ENCODE results near the gene STAU1. TPM values are rescaled to one million over a fixed set of nuclear protein-coding genes. Genes with fewer than 3 reads are reported as not detected.
A peak's percentile ranks its signal among the peaks of the same experiment; 100 is the strongest.
"Not testable (repeated sequence)": the region's sequence is repeated elsewhere in the genome, so short reads cannot be mapped to it uniquely, and the experiment has no call there.

The STAU1 gene
- polyA plus RNA-seq, 1 donor from 2014 or later, result 32.4 TPM

DNA sequence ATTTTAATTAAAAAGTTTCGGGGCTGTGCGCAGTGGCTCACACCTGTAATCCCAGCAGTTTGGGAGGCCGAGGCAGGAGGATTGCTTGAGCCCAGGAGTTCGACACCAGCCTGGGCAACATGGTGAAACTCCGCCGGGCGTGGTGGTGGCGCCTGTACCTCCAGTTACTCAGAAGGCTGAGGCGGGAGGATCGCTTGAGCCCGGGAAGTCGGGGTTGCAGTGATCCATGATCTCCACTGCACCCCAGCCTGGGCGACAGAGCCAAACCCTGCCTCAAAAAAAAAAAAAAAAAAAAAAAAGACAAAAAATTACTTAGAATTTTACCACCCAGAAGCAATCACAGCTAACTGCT lies 30.6 kb upstream of the STAU1 start:
- peak overlapping the region; percentile 84 to 97 (median 94) for H3K4me3 Mint-ChIP-seq
- H3K27me3 Mint-ChIP-seq, result not testable (repeated sequence)

DNA sequence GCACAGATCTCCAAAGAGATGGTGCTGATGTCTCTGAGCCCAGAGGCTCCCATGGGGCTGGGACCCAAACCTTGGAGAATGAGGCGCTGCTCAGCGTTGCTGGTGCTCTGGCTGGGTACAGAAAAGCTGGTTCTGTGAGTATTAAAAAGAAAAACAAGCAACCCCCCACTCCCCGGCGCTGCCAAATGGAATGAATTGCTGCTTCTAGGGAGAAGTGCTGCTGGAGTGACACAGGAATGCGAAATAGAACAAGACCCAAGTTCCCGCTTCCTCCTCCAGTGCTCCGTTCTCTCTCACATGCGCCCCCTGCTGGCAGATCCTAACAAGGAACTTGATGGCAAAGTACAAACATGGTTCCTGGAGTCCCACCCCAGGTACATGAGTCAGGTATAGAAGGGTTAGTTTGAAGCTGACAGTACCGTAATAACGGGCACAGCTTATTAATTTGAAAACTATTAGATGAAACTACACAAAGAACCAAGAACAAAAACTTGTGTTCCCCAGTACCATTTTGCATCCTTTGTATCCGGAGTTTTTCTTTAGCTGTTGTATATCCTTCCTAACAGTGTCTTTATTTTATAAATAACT lies 29.0 kb upstream of the STAU1 start:
- Mint-ChIP-seq H3K4me3 (peak overlapping the region in 3 of 4 donors; percentile 44 to 87 (median 71)), H3K4me1 (peaks cover 10 to 22% (median 14%) of the 10 kb centered on the region in 3 donors), H3K27me3 (peaks cover 1% of the 10 kb centered on the region), H3K36me3 (peaks cover 4% of the 10 kb centered on the region), H3K27ac (peak overlapping the region; percentile 46 to 84 (median 78)), H3K9me3 (no peaks in the 10 kb centered on the region)

More for the DNA sequence above, 30.6 kb upstream of the STAU1 start:
- not testable (repeated sequence) for H3K36me3 Mint-ChIP-seq, H3K9me3 Mint-ChIP-seq
- Mint-ChIP-seq H3K27ac (peak overlapping the region; percentile 82 to 98 (median 97)), H3K4me1 (peaks cover 10 to 22% (median 14%) of the 10 kb centered on the region in 3 donors)

- Mint-ChIP-seq H3K4me3 (no peak overlapping the region), H3K9me3 (peaks cover 2 to 6% (median 2%) of the 10 kb centered on the region in 3 donors), H3K27ac (no peak overlapping the region), H3K4me1 (peaks cover 10 to 15% (median 11%) of the 10 kb centered on the region in 3 donors), H3K36me3 (peaks cover 3% of the 10 kb centered on the region), H3K27me3 (peaks cover 1% of the 10 kb centered on the region)
These were observed 27.1 kb upstream of the STAU1 start for GRCh38 chr20:49215232-49215631.

GRCh38 chr20:49214571-49214970 lies 26.4 kb upstream of the STAU1 start:
- Mint-ChIP-seq H3K27ac (no peak overlapping the region), H3K27me3 (peaks cover 1% of the 10 kb centered on the region), H3K4me1 (peaks cover 6 to 10% (median 8%) of the 10 kb centered on the region in 3 donors), H3K4me3 (no peak overlapping the region), H3K9me3 (peaks cover 2 to 10% (median 2%) of the 10 kb centered on the region in 3 donors), H3K36me3 (peaks cover 3% of the 10 kb centered on the region)

DNA sequence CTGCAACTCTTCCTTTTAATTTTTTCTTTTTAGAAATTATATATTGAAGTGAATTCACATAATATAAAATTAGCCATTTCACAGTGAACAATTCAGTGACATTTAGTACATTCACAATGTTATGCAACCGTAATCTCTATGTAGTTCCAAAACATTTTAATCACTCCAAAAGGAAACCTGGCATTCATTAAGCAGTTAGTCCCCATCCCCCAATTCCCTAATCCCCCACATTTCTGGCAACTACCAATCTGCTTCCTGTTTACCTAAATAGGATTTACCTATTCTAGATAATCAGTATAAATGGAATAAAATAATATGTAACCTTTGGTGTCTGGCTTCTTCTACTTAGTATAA lies 22.6 kb upstream of the STAU1 start:
- Mint-ChIP-seq H3K9me3 (peaks cover 2 to 10% (median 2%) of the 10 kb centered on the region in 3 donors), H3K27me3 (peaks cover 1% of the 10 kb centered on the region), H3K4me3 (no peak overlapping the region), H3K4me1 (no peaks in the 10 kb centered on the region), H3K27ac (no peak overlapping the region), H3K36me3 (peaks cover 3% of the 10 kb centered on the region)

DNA sequence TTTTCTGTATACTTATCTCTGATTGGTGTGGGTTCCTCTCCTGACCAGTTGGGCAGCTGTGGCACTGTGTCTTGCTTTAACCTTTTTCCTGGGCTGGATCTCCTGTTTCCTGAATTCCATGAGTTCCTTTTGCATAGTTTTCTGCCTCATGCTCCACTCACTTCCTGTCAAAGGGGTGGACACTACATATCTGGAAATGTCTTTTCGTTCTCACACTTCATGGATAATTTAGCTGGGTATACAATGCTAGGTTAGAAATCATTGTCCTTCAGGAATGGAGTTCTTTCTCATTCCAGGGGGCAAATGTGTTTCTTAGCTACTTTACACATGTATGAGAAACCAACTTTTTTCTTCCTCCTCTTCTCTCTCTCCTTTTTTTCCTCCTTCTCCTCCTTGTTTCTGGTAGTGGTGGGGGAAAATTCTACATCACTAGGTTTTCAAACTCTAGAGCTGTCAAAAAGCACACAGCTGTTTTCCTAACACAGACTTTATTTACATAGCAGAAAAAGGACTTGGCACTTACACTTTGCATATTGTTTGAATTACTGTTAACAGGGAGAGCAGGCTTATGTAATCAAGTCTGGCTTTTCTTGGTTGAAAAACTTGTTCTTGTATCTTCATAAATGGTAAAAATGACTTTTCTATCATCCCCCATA lies 22.1 kb upstream of the STAU1 start:
- H3K27ac Mint-ChIP-seq, result no peak overlapping the region
- peaks cover 3% of the 10 kb centered on the region for H3K36me3 Mint-ChIP-seq
- no peak overlapping the region for H3K4me3 Mint-ChIP-seq
- H3K4me1 Mint-ChIP-seq, result no peaks in the 10 kb centered on the region
- peaks cover 1% of the 10 kb centered on the region for H3K27me3 Mint-ChIP-seq
- peaks cover 2 to 10% (median 2%) of the 10 kb centered on the region in 3 donors for H3K9me3 Mint-ChIP-seq

GRCh38 chr20:49207076-49207475 lies 18.9 kb upstream of the STAU1 start:
- Mint-ChIP-seq H3K27me3 (no peaks in the 10 kb centered on the region), H3K36me3 (no peaks in the 10 kb centered on the region), H3K9me3 (peaks cover 2 to 10% (median 2%) of the 10 kb centered on the region in 3 donors), H3K4me3 (no peak overlapping the region), H3K4me1 (no peaks in the 10 kb centered on the region), H3K27ac (no peak overlapping the region)

- no peaks in the 10 kb centered on the region for H3K9me3 Mint-ChIP-seq
- H3K36me3 Mint-ChIP-seq, result no peaks in the 10 kb centered on the region
- H3K27me3 Mint-ChIP-seq, result no peaks in the 10 kb centered on the region
- H3K27ac Mint-ChIP-seq, result no peak overlapping the region
- H3K4me3 Mint-ChIP-seq, result no peak overlapping the region
- no peaks in the 10 kb centered on the region for H3K4me1 Mint-ChIP-seq
These were observed 15.6 kb upstream of the STAU1 start for GRCh38 chr20:49203746-49204145.

DNA sequence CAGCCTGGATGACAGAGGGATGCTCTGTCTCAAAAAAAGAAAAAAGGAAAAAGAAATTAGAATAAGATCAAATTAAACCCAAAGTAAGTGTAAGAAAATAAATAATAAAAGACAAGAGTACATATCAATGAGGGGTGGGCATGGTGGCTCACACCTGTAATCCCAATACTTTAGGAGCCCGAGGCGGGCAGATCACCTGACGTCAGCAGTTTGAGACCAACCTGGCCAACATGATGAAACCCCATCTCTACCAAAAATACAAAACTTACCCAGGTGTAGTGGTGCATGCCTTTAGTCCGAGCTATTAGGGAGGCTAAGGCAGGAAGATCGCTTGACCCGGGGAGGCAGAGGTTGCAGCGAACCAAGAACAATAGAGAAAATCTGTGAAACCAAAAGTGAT lies 14.9 kb upstream of the STAU1 start:
- no peaks in the 10 kb centered on the region for H3K9me3 Mint-ChIP-seq
- no peaks in the 10 kb centered on the region for H3K4me1 Mint-ChIP-seq
- no peaks in the 10 kb centered on the region for H3K36me3 Mint-ChIP-seq
- no peak overlapping the region for H3K27ac Mint-ChIP-seq
- H3K27me3 Mint-ChIP-seq, result no peaks in the 10 kb centered on the region
- H3K4me3 Mint-ChIP-seq, result no peak overlapping the region

- H3K36me3 Mint-ChIP-seq, result peaks cover 2% of the 10 kb centered on the region
- H3K4me3 Mint-ChIP-seq, result no peak overlapping the region
- H3K4me1 Mint-ChIP-seq, result no peaks in the 10 kb centered on the region
- H3K9me3 Mint-ChIP-seq, result no peaks in the 10 kb centered on the region
- no peak overlapping the region for H3K27ac Mint-ChIP-seq
- no peaks in the 10 kb centered on the region for H3K27me3 Mint-ChIP-seq
These were observed 11.7 kb upstream of the STAU1 start for GRCh38 chr20:49199729-49200293.

- not testable (repeated sequence) for H3K4me3 Mint-ChIP-seq, H3K27ac Mint-ChIP-seq, H3K36me3 Mint-ChIP-seq, H3K27me3 Mint-ChIP-seq, H3K9me3 Mint-ChIP-seq, H3K4me1 Mint-ChIP-seq
These were observed 4.9 kb upstream of the STAU1 start for GRCh38 chr20:49192944-49193518.

- Mint-ChIP-seq H3K4me3 (peak overlapping the region; percentile 85 to 93 (median 88)), H3K27ac (peak overlapping the region; percentile 82 to 97 (median 87)), H3K27me3 (no peaks in the 10 kb centered on the region), H3K9me3 (no peaks in the 10 kb centered on the region), H3K4me1 (peaks cover 24 to 35% (median 33%) of the 10 kb centered on the region in 3 donors), H3K36me3 (no peaks in the 10 kb centered on the region)
These were observed 744 bp downstream of the STAU1 start for GRCh38 chr20:49187330-49187850.

DNA sequence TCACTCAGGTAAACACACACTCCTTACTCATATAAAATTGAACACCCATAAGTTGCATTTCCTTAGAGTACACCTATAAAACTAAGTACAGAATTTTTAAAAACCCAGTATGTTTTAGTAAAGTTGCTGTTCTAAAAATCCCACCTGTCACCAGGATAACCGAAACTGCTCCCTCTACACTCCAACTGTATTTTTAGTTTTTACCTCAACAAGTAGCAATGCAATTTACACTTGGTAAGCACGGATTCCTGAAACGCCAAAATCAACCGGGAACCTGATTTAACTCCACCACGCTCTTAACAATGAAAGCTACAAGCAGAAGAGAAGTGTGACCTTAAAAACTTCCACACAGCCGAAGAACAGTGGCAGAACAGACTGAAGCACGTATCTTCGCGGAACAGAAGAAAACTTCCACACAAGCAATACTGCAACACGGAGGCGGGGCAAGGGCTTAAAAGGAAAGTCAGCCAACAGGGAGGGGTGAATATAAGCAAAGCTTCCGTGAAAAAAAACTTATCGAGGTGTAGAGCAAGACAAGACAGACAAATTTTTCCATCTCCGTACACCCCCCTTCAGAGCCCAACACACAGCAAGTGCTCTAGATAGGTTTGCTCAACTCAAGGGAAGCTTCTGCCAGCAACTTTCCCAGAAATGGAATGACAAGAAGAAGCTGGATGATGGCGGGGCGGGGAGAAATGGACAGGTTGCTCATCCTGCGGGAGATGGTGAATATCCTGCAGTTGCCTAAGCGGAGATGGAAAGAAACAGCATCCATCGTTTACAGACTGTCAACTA lies 1.4 kb downstream of the STAU1 start:
- H3K4me1 Mint-ChIP-seq, result peaks cover 24 to 41% (median 40%) of the 10 kb centered on the region in 3 donors

GRCh38 chr20:49185071-49185761 lies 2.9 kb downstream of the STAU1 start:
- no peaks in the 10 kb centered on the region for H3K27me3 Mint-ChIP-seq
- H3K4me1 Mint-ChIP-seq, result peaks cover 33 to 52% (median 49%) of the 10 kb centered on the region in 3 donors
- peak overlapping the region in 1 of 3 donors; percentile 72 for H3K27ac Mint-ChIP-seq
- H3K36me3 Mint-ChIP-seq, result peaks cover 2% of the 10 kb centered on the region
- peak overlapping the region in 1 of 4 donors; percentile 79 for H3K4me3 Mint-ChIP-seq
- H3K9me3 Mint-ChIP-seq, result no peaks in the 10 kb centered on the region

More for the DNA sequence above, 1.4 kb downstream of the STAU1 start:
- Mint-ChIP-seq H3K27ac (peak overlapping the region; percentile 82 to 97 (median 87)), H3K9me3 (no peaks in the 10 kb centered on the region), H3K4me3 (peak overlapping the region; percentile 85 to 93 (median 88)), H3K36me3 (peaks cover 2% of the 10 kb centered on the region), H3K27me3 (no peaks in the 10 kb centered on the region)
